H1 (cell line): ENCODE measurements around the gene TRAPPC3. TPM values are rescaled to one million over a fixed set of nuclear protein-coding genes. Genes with fewer than 3 reads are reported as not detected.

Source experiments
- CBX8 ChIP-seq: fragments of 300-800, 300-1000 bp; sonication (generic); IDR thresholded peaks from 2 replicates; pipeline ENCODE4 v1.7.1; 2016; ENCODE audit warnings: low read depth, low read length, borderline replicate concordance
- CREB1 ChIP-seq: IDR thresholded peaks from 2 replicates; pipeline ENCODE4 v1.6.1; 2012; ENCODE audit warnings: inconsistent platforms
- EGR1 ChIP-seq: IDR thresholded peaks from 2 replicates; pipeline ENCODE4 v1.6.1; 2011; ENCODE audit warnings: low read depth, low read length, borderline replicate concordance
- FOSL1 ChIP-seq: IDR thresholded peaks from 2 replicates; pipeline ENCODE4 v1.6.1; 2011; ENCODE audit warnings: mild to moderate bottlenecking, low read depth, low read length, moderate library complexity; ENCODE audit not compliant: insufficient read depth
- NRF1 ChIP-seq: IDR thresholded peaks from 2 replicates; pipeline ENCODE4 v1.6.1; 2011; ENCODE audit warnings: mild to moderate bottlenecking, low read depth, low read length, improper control_type of control experiment
- POU5F1 ChIP-seq: IDR thresholded peaks from 2 replicates; pipeline ENCODE4 v1.6.1; 2011; ENCODE audit warnings: low read depth, mild to moderate bottlenecking, low read length, moderate library complexity
- polyA plus RNA-seq, 7 experiments: library from polyadenylated mRNA; depleted of rRNA in 3 of 7; stranded (reverse) in 5 of 7; unstranded in 2 of 7; fragments of >200 nt in 5 of 7; fragments of 200-250 nt in 2 of 7; gene quantifications; 1 replicate in 5 of 7; 2 replicates in 1 of 7; 4 replicates in 1 of 7; pipeline versions ENCODE4 v1.2.1 to v1.2.3, GENCODE V29; 2011 to 2013; ENCODE audit warnings: missing spikeins in 2 of 7, mixed read lengths in 2 of 7
- total RNA-seq: library from RNA; stranded (reverse); fragmentation: NEBNext Ultra II Directional; extraction: Animal tissue kit (Norgen Biotek cat#: 25700); gene quantifications from 2 replicates; pipeline ENCODE4 v1.2.1, GENCODE V29; 2021
- TF ChIP-seq, protein P1 (sequence below): fragments of 300-600 bp; sonication (generic); IDR thresholded peaks from 2 replicates; pipeline ENCODE4 v1.7.1; 2012; ENCODE audit warnings: low read length, moderate library complexity, mild to moderate bottlenecking, inconsistent platforms; ENCODE audit not compliant: insufficient replicate concordance
- TF ChIP-seq, protein P2 (sequence below): IDR thresholded peaks from 2 replicates; pipeline ENCODE4 v1.6.1; 2012; ENCODE audit warnings: inconsistent platforms
- TF ChIP-seq, protein P3 (sequence below): IDR thresholded peaks from 2 replicates; pipeline ENCODE4 v1.6.1; 2012; ENCODE audit warnings: inconsistent platforms
- TF ChIP-seq, protein P4 (sequence below): IDR thresholded peaks from 2 replicates; pipeline ENCODE4 v1.6.1; 2011; ENCODE audit warnings: low read depth, mild to moderate bottlenecking, low read length; ENCODE audit not compliant: insufficient read depth

Gene TRAPPC3
- total and polyA plus RNA-seq, 2 of the 8 experiments (the other 6 are each of a cell fraction or from before 2014, with no cell fraction given), result 47.8 to 51.0 TPM

DNA sequence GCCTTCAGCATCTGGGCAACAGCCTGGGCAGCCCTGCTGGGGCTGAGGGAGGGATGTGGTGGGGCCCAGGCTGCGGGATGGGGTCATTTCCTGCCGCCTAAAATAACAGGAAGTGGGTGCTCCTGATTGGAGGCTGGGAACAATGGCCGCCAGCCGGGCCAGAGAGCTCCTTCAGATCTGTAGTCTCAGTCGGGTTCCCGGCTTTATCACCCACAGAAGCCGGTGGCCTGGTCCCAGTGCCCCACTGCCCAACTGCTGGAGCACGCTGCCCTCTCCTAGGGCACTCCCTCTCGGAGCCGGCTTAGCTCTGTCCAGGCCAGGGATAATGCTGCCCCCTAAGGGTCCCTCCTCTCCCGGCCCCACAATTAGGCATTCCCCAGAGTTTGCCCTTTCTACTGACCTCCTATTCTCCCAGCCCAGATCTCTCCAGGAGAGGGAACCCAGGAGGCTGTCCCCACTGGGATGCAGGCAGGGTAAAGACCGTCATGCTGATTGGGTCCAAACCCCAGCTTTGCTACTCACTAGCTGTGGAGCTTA, 11.7 kb upstream of the TRAPPC3 start (continued):
- TF ChIP-seq, protein P1, sequence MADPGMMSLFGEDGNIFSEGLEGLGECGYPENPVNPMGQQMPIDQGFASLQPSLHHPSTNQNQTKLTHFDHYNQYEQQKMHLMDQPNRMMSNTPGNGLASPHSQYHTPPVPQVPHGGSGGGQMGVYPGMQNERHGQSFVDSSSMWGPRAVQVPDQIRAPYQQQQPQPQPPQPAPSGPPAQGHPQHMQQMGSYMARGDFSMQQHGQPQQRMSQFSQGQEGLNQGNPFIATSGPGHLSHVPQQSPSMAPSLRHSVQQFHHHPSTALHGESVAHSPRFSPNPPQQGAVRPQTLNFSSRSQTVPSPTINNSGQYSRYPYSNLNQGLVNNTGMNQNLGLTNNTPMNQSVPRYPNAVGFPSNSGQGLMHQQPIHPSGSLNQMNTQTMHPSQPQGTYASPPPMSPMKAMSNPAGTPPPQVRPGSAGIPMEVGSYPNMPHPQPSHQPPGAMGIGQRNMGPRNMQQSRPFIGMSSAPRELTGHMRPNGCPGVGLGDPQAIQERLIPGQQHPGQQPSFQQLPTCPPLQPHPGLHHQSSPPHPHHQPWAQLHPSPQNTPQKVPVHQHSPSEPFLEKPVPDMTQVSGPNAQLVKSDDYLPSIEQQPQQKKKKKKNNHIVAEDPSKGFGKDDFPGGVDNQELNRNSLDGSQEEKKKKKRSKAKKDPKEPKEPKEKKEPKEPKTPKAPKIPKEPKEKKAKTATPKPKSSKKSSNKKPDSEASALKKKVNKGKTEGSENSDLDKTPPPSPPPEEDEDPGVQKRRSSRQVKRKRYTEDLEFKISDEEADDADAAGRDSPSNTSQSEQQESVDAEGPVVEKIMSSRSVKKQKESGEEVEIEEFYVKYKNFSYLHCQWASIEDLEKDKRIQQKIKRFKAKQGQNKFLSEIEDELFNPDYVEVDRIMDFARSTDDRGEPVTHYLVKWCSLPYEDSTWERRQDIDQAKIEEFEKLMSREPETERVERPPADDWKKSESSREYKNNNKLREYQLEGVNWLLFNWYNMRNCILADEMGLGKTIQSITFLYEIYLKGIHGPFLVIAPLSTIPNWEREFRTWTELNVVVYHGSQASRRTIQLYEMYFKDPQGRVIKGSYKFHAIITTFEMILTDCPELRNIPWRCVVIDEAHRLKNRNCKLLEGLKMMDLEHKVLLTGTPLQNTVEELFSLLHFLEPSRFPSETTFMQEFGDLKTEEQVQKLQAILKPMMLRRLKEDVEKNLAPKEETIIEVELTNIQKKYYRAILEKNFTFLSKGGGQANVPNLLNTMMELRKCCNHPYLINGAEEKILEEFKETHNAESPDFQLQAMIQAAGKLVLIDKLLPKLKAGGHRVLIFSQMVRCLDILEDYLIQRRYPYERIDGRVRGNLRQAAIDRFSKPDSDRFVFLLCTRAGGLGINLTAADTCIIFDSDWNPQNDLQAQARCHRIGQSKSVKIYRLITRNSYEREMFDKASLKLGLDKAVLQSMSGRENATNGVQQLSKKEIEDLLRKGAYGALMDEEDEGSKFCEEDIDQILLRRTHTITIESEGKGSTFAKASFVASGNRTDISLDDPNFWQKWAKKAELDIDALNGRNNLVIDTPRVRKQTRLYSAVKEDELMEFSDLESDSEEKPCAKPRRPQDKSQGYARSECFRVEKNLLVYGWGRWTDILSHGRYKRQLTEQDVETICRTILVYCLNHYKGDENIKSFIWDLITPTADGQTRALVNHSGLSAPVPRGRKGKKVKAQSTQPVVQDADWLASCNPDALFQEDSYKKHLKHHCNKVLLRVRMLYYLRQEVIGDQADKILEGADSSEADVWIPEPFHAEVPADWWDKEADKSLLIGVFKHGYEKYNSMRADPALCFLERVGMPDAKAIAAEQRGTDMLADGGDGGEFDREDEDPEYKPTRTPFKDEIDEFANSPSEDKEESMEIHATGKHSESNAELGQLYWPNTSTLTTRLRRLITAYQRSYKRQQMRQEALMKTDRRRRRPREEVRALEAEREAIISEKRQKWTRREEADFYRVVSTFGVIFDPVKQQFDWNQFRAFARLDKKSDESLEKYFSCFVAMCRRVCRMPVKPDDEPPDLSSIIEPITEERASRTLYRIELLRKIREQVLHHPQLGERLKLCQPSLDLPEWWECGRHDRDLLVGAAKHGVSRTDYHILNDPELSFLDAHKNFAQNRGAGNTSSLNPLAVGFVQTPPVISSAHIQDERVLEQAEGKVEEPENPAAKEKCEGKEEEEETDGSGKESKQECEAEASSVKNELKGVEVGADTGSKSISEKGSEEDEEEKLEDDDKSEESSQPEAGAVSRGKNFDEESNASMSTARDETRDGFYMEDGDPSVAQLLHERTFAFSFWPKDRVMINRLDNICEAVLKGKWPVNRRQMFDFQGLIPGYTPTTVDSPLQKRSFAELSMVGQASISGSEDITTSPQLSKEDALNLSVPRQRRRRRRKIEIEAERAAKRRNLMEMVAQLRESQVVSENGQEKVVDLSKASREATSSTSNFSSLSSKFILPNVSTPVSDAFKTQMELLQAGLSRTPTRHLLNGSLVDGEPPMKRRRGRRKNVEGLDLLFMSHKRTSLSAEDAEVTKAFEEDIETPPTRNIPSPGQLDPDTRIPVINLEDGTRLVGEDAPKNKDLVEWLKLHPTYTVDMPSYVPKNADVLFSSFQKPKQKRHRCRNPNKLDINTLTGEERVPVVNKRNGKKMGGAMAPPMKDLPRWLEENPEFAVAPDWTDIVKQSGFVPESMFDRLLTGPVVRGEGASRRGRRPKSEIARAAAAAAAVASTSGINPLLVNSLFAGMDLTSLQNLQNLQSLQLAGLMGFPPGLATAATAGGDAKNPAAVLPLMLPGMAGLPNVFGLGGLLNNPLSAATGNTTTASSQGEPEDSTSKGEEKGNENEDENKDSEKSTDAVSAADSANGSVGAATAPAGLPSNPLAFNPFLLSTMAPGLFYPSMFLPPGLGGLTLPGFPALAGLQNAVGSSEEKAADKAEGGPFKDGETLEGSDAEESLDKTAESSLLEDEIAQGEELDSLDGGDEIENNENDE, result no peak
- no peak for TF ChIP-seq POU5F1
- no peak for TF ChIP-seq CBX8
- no peak for TF ChIP-seq FOSL1
- TF ChIP-seq, protein P2, sequence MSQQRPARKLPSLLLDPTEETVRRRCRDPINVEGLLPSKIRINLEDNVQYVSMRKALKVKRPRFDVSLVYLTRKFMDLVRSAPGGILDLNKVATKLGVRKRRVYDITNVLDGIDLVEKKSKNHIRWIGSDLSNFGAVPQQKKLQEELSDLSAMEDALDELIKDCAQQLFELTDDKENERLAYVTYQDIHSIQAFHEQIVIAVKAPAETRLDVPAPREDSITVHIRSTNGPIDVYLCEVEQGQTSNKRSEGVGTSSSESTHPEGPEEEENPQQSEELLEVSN, result peak; percentile 74
- TF ChIP-seq, protein P3, sequence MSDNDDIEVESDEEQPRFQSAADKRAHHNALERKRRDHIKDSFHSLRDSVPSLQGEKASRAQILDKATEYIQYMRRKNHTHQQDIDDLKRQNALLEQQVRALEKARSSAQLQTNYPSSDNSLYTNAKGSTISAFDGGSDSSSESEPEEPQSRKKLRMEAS, result peak; percentile 52; the same call in 1 of the 2 replicates
- peak; percentile 76 for TF ChIP-seq CREB1
- TF ChIP-seq, protein P4, sequence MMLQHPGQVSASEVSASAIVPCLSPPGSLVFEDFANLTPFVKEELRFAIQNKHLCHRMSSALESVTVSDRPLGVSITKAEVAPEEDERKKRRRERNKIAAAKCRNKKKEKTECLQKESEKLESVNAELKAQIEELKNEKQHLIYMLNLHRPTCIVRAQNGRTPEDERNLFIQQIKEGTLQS, result no peak
- no peak for TF ChIP-seq NRF1
- TF ChIP-seq EGR1, result no peak
